Astrocyte of the spinal cord (primary cell): ENCODE results near the gene PRSS56.

Experiments
- DNase-seq: peaks from one replicate; pipeline ENCODE4 v3.0.0; 2011; ENCODE audit warnings: low read depth, low spot score
- H3K4me3 ChIP-seq: 2 replicates; pipeline ENCODE4 v1.5.1; 2011; ENCODE audit warnings: low read depth, mild to moderate bottlenecking, low read length, moderate library complexity
- CTCF ChIP-seq: IDR thresholded peaks from 2 replicates; pipeline ENCODE4 v1.5.1; 2012; ENCODE audit warnings: low read depth, mild to moderate bottlenecking, low read length, inconsistent platforms
- in situ Hi-C: cut with HindIII; loops from 2 replicates; pipeline ENCODE4 v1.10.0; 2017; ENCODE audit warnings: low sequenced_read_pairs

PRSS56 gene

GRCh38 chr2:232496501-232497270, 23.5 kb upstream of the PRSS56 start:
- no peak for TF ChIP-seq CTCF
- in situ Hi-C loops, result no loop called here
- no peak for DNase-seq
- no peak overlapping the region for H3K4me3 ChIP-seq

GRCh38 chr2:232497348-232497747, 22.8 kb upstream of the PRSS56 start:
- DNase-seq, result no peak
- in situ Hi-C loops, result no loop called here
- TF ChIP-seq CTCF, result no peak
- H3K4me3 ChIP-seq, result no peak overlapping the region

- DNase-seq, result no peak
- no peak for TF ChIP-seq CTCF
- in situ Hi-C loops, result no loop called here
- H3K4me3 ChIP-seq, result no peak overlapping the region
Measured at GRCh38 chr2:232498452-232498851, 21.7 kb upstream of the PRSS56 start.

- H3K4me3 ChIP-seq, result no peak overlapping the region
- DNase-seq, result no peak
- no peak for TF ChIP-seq CTCF
- in situ Hi-C loops, result no loop called here
Measured at GRCh38 chr2:232501331-232501771, 18.8 kb upstream of the PRSS56 start.

GRCh38 chr2:232501794-232502390, 18.3 kb upstream of the PRSS56 start:
- in situ Hi-C loops, result no loop called here
- TF ChIP-seq CTCF, result no peak
- H3K4me3 ChIP-seq, result no peak overlapping the region
- no peak for DNase-seq

- DNase-seq, result no peak
- in situ Hi-C loops, result no loop called here
- TF ChIP-seq CTCF, result no peak
- no peak overlapping the region for H3K4me3 ChIP-seq
Measured at GRCh38 chr2:232502511-232502910, 17.7 kb upstream of the PRSS56 start.
